IPS-20b (cell line): ENCODE data around the gene IGLL5.

Experiments
- H3K27ac ChIP-seq: one replicate; pipeline ENCODE4 v1.5.1; 2013; ENCODE audit warnings: low read length
- H3K27me3 ChIP-seq: 2 replicates; pipeline ENCODE4 v1.6.1; 2013; ENCODE audit warnings: mild to moderate bottlenecking, low read length, inconsistent platforms; ENCODE audit not compliant: insufficient read depth
- H3K36me3 ChIP-seq: 2 replicates; pipeline ENCODE4 v1.6.1; 2013; ENCODE audit warnings: low read depth, mild to moderate bottlenecking, inconsistent platforms, low read length, moderate library complexity; ENCODE audit not compliant: insufficient read depth
- H3K4me1 ChIP-seq: 2 replicates; pipeline ENCODE4 v1.6.1; 2013; ENCODE audit warnings: mild to moderate bottlenecking, control low read depth, inconsistent platforms, low read length, moderate library complexity; ENCODE audit not compliant: insufficient read depth
- H3K4me3 ChIP-seq: 2 replicates; pipeline ENCODE4 v1.5.1; 2013; ENCODE audit warnings: mild to moderate bottlenecking, low read length, inconsistent platforms
- H3K9ac ChIP-seq: 2 replicates; pipeline ENCODE4 v1.6.1; 2013; ENCODE audit warnings: low read depth, mild to moderate bottlenecking, inconsistent platforms, low read length, moderate library complexity
- H3K9me3 ChIP-seq: 2 replicates; pipeline ENCODE4 v1.6.1; 2013; ENCODE audit warnings: mild to moderate bottlenecking, low read depth, low read length, inconsistent platforms; ENCODE audit not compliant: insufficient read depth

The IGLL5 gene

DNA sequence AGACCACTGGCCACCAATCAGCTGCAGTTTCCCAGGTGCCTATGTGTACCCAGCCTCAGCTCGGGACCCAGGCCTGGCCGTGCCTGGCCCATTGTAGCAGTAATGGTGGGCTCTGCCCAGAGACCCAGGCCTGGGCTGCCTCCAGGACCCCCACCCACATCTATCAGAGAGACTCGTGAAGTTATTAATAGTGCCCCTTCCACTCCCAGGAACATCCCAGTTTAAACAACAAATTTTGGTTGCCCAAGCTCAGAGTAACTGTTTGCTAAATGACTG, 42.5 kb downstream of the IGLL5 start:
- H3K9ac ChIP-seq = no peak overlapping the region
- no peaks in the 10 kb centered on the region for H3K36me3 ChIP-seq

DNA sequence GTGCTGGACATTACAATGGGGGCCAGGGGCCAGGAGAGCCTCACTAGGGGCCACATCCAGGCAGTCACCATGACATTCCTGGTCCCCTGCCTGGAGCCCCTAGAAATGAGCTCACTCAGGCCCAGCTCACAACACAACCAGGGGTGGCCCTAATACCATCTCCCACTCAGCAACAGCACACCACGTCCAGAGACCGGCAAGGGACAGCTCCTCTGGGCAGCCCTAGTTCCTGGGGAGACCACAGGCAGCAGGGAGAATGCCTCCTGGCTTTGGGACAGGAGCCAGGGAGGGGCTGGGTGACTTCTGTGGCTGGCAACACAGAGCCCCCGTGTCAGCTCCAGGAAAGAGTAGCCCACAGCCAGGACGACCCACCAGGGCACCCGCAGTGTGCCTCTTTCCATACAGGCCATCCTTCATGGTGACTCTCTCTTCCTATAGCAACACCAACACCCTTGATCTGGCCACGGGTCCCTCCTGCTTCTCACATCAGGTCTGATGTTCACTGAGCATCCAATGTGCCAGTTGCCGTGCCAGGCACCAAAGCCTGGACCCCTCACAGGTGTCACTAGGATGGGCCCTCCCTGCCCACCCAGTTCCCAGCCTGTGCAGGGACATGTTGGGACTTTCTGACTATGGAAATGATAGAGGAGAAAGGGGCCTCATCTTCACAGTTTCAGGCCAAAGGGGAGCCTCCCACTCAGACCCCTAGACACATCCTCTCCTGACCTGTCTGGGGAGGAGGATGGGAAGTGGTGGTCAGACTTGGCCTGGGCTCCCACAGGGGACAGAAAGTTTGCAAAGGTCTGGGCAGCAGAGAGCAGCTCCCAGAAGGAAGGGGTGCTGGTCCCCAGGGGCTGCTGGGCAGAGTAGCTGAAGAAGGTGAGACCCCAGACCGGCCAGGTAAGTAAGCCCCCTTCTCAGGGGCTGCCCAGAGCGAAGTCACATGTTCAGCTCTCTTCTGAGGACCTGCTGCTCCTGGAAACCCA, 43.2 kb downstream of the IGLL5 start:
- Histone ChIP-seq H3K4me3 (no peak overlapping the region), H3K4me1 (peaks cover 1% of the 10 kb centered on the region; the same call in 1 of the 2 replicates), H3K27ac (no peak overlapping the region), H3K9me3 (no peaks in the 10 kb centered on the region), H3K36me3 (no peaks in the 10 kb centered on the region), H3K27me3 (peaks cover 20% of the 10 kb centered on the region), H3K9ac (no peak overlapping the region)

More for the DNA sequence above, 42.5 kb downstream of the IGLL5 start:
- H3K4me3 ChIP-seq = no peak overlapping the region
- H3K27me3 ChIP-seq = peaks cover 27% of the 10 kb centered on the region
- no peaks in the 10 kb centered on the region for H3K9me3 ChIP-seq
- H3K4me1 ChIP-seq = peaks cover 3% of the 10 kb centered on the region; the same call in 1 of the 2 replicates
- no peak overlapping the region for H3K27ac ChIP-seq

DNA sequence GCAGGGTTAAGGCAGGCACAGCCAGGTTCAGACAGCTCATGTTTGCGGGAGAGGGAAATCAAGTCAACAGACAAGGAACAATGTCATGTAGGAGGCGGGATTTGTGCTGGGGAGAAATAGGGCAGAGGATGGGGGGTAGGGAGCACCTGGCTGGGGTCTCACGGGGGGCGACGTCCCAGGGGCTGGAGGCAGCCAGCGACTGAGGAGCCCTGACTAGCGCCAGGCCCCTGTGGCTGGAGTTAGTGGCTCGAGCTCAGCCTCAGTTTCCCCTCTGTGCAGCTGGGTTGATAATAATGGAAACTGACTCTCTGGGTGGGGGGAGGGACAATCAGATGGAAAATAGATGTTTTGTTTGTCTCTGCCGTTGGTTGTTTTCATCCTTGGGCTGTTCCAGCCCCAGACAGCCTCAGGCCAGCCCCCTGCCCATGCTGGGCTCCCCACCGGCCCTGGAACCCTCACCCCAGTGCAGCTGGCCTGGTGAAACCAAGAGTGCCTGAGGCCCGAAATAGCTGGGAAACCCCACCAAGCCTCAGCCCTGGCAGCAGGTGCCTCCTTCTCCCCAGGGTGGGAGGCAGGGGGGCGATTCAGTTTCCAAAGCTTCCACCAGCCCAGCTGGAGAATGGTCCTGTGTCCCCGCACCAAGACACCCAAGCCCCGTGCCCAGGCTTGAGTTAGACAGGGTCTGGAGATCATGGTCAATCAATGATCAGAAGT, 44.1 kb downstream of the IGLL5 start:
- Histone ChIP-seq H3K4me1 (no peaks in the 10 kb centered on the region), H3K9me3 (no peaks in the 10 kb centered on the region), H3K9ac (no peak overlapping the region)

DNA sequence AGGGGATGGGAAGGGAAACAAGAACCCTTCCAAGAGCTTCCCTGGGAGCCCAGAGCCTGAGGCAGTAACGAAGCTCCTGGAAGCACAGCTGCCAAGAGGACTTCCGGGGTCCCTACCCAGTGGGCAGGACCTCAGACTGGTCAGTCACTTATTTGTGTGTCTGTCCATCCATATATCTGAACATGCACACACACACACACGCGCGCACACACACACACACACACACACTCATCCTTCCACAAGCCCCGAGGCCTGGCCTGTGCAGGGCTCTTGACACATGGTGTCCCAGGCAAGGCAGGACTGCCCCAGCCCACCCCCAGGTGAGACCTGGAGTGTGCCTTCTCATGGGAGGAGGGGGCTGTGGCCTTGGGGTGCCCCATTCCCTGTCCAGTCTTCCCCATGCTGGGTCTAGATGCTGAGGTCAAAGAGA, 44.9 kb downstream of the IGLL5 start:
- Histone ChIP-seq H3K9ac (no peak overlapping the region), H3K9me3 (no peaks in the 10 kb centered on the region), H3K27me3 (peaks cover 21% of the 10 kb centered on the region), H3K36me3 (no peaks in the 10 kb centered on the region), H3K4me1 (no peaks in the 10 kb centered on the region), H3K4me3 (no peak overlapping the region), H3K27ac (no peak overlapping the region)

More for the DNA sequence above, 44.1 kb downstream of the IGLL5 start:
- peaks cover 20% of the 10 kb centered on the region for H3K27me3 ChIP-seq
- no peak overlapping the region for H3K4me3 ChIP-seq
- no peaks in the 10 kb centered on the region for H3K36me3 ChIP-seq
- H3K27ac ChIP-seq = no peak overlapping the region

DNA sequence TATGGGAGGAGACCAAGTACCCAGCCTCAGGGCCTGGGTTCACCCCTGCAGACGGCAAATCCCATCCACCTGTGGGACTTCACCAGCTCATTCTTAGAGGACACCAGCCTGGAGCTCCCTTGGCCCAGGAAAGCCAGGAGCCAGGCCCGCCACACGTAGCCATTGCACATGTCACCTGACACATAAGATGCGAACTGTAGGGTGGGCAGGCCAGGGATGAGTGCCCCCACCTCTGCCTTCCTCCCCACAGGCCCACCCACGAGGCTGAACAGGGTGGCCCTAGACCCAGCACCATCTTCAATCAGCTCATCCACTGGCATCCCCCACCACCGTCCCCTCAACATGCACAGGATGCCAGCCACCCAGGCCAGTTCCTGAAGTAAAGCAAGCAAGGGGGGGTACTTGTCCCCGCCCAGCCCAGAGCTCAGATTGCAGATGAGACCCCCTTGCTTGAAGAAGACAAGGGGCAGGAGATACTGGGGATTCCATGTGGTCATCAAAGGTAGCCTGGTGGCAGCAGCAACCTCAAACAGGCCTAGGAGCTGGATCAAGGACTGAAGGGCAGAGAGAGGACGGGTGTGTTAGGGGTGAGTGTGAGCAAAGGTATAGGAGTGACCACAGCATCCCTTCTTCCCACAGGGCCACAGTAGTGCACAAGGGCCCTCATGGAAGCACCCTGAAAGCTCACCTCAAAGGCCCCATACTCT, 45.6 kb downstream of the IGLL5 start:
- Histone ChIP-seq H3K4me3 (no peak overlapping the region), H3K36me3 (no peaks in the 10 kb centered on the region), H3K27me3 (peaks cover 23% of the 10 kb centered on the region), H3K9ac (no peak overlapping the region), H3K4me1 (no peaks in the 10 kb centered on the region), H3K27ac (no peak overlapping the region), H3K9me3 (no peaks in the 10 kb centered on the region)

DNA sequence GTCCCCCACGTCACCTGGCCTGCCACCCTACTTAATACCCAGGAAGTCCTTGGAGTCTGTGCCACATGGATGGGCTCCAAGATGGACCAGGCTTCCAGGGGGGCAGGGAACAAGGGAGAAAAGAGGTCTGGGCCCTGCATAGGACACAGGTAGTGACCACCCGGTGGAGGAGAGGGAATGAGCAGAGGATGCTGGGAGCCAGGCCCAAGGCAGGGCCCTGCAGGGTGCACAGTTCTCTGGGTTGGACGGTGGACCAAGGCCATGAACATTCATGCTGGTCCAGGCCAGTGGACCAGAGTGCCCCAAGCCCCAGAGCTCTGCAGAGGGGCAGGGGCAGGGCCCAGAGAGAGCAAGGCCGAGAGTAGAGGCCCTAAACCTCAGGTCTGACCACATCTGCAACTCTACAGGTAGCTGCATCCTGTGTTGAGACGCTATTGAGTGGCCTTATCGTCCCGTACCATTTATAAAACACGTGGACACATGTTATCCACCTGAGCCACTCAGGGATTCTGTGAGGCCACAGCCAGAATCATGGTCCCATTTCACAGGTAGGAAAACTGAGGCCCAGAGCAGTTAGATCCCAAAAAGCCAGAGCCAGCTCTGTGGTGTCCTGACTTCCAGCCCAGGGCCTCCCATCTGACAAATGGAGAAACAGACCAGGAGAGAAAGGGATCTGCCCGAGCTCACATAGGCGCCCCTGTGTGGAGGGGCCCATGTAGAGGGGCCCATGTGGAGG, 46.4 kb downstream of the IGLL5 start:
- no peak overlapping the region for H3K27ac ChIP-seq
- no peaks in the 10 kb centered on the region for H3K36me3 ChIP-seq
- H3K4me1 ChIP-seq = no peaks in the 10 kb centered on the region
- H3K27me3 ChIP-seq = peaks cover 27% of the 10 kb centered on the region
- no peak overlapping the region for H3K4me3 ChIP-seq
- H3K9me3 ChIP-seq = no peaks in the 10 kb centered on the region
- no peak overlapping the region for H3K9ac ChIP-seq

DNA sequence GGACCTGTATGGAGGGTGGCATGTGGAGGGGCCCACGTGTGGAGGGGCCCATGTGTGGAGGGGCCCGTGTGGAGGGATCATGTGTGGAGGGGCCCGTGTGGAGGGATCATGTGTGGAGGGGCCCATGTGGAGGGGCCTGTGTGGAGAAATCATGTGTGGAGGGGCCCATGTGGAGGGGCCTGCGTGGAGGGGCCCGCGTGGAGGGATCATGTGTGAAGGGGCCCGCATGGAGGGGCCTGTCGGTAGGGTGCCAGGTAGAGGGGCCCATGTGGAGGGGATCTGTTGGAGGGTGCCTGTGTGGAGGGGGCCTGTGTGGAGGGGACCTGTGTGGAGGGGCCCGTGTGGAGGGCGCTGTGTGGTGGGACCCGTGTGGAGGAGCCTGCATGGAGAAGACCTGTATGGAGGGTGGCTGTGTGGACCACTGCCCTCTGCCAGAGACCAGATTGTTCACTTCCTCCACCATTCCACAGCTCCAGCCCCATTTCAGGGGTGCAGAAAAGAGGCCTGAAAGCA, 47.0 kb downstream of the IGLL5 start:
- H3K27ac ChIP-seq = no peak overlapping the region

DNA sequence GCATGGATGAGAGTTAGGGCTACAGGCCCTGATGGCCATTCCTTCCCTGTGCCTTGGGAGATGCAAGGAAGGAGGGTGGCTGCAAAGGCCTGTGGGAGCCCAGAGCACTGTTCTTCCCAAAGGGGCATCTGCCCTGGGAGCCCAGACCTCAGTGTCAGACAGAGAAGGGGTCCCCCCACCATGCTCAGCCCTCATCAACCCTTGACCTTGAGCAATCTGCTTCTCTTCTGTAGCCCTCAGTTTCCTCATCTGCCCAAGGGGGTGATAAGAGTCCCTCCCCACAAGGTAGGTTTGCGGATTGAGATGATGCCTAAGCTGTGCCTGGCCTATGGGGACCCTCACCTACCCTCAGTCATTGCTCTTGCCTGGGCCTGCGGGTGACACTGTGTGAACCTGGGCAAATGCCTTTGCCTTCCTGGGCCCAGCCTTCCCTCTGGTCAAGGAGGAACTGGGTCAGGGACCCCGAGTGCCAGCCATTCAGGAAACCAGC, 47.5 kb downstream of the IGLL5 start:
- H3K27me3 ChIP-seq = peaks cover 36% of the 10 kb centered on the region
- no peaks in the 10 kb centered on the region for H3K4me1 ChIP-seq
- no peak overlapping the region for H3K4me3 ChIP-seq
- H3K27ac ChIP-seq = no peak overlapping the region
- H3K9me3 ChIP-seq = no peaks in the 10 kb centered on the region
- H3K36me3 ChIP-seq = no peaks in the 10 kb centered on the region
- H3K9ac ChIP-seq = no peak overlapping the region

More for the DNA sequence above, 47.0 kb downstream of the IGLL5 start:
- no peaks in the 10 kb centered on the region for H3K4me1 ChIP-seq
- no peaks in the 10 kb centered on the region for H3K9me3 ChIP-seq
- H3K27me3 ChIP-seq = peaks cover 33% of the 10 kb centered on the region
- H3K4me3 ChIP-seq = no peak overlapping the region
- no peak overlapping the region for H3K9ac ChIP-seq
- H3K36me3 ChIP-seq = no peaks in the 10 kb centered on the region

DNA sequence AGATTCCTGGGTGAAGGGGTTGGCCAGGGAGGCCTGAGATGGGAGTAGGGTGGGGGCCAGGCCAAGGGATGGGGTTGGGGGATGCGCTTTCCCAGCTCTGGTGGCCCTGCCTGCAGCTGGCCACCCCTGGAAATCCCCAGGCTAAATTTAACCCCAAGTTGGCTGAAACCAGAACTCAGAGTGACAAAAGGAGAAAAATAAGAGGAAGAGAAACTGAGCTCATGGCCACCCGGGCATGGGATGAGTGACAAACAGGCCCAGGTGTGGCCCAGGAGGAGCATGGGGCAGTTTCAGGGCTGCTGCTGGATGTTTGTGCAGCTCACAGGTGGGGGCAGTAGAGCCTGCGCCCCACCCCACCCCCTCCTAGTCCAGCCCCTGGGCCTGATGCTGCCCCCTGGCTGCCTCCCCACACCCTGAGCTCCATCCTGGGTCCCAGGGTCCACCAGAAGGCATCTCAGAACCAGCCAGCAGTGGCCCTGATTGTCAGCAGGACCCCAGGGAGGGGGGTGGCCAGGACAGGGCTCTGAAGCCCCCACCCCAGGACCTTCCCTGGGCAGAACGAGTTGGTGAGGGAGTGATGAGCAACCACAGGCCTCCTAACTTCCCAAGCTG, 48.0 kb downstream of the IGLL5 start:
- no peak overlapping the region for H3K4me3 ChIP-seq
- H3K27me3 ChIP-seq = peaks cover 41% of the 10 kb centered on the region
- no peaks in the 10 kb centered on the region for H3K9me3 ChIP-seq
- no peaks in the 10 kb centered on the region for H3K36me3 ChIP-seq
- H3K4me1 ChIP-seq = no peaks in the 10 kb centered on the region
- no peak overlapping the region for H3K27ac ChIP-seq
- H3K9ac ChIP-seq = no peak overlapping the region

DNA sequence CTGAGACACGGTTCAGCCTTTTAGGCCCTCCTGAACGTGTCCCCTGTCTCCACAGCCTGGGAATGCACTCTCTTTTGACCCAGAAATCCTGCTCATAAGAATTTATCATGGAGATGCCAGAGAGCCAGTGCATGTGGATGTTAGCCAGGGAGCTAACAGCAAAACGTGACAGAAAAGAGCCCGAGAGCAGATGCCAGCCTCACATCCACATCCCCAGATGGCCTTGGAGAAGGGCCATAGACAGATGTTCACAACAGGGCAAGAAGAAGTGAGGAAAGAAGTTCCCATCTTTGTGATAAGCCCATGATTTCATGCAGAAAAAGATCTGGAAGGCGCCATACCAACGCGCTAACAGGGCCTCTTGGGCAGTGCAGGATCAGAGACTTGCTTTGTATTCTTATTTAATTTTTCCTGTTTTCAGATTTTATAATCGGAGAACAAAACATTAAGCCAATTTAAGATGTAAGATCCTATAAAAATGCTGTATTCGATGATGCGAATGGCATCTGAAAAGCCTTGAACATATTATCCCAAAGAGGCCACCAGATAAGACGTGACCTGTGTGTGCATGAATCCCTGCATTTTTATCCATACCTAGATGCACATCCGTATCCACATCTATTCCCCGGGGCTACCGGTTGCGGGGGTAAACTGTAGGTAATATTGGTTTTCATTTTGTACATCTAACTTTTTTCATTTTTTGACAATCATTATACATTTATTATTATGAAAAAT, 48.7 kb downstream of the IGLL5 start:
- peaks cover 43% of the 10 kb centered on the region for H3K27me3 ChIP-seq
- no peaks in the 10 kb centered on the region for H3K9me3 ChIP-seq
- no peaks in the 10 kb centered on the region for H3K4me1 ChIP-seq
- no peak overlapping the region for H3K9ac ChIP-seq
- no peak overlapping the region for H3K27ac ChIP-seq
- no peaks in the 10 kb centered on the region for H3K36me3 ChIP-seq
- H3K4me3 ChIP-seq = no peak overlapping the region
